Measurements from ENCODE around the gene ALKAL2.

ALKAL2 gene

GRCh38 chr2:246489-247144, 41.3 kb downstream of the ALKAL2 start:
- in situ Hi-C loops (cut with HindIII; ENCODE audit: low pct_unique_long_range_greater_than_20kb, low sequenced_read_pairs) = no loop called here
- TF ChIP-seq JUND (IDR thresholded peaks at IDR 0.05; ENCODE audit: low read depth) = no peak
- peak in 1 of 2 experiments; percentile 70 for DNase-seq (ENCODE audit: low read depth in 1 of 2, low spot score in 1 of 2)

- in situ Hi-C loops (cut with HindIII; ENCODE audit: low pct_unique_long_range_greater_than_20kb, low sequenced_read_pairs) = no loop called here
- no peak for TF ChIP-seq JUND (IDR thresholded peaks at IDR 0.05; ENCODE audit: low read depth)
- no peak for DNase-seq (ENCODE audit: low read depth in 1 of 2, low spot score in 1 of 2)
Measured at GRCh38 chr2:244547-244946, 43.3 kb downstream of the ALKAL2 start.

- TF ChIP-seq JUND (IDR thresholded peaks at IDR 0.05; ENCODE audit: low read depth) = no peak
- no peak for DNase-seq (ENCODE audit: low read depth in 1 of 2, low spot score in 1 of 2)
- in situ Hi-C loops (cut with HindIII; ENCODE audit: low pct_unique_long_range_greater_than_20kb, low sequenced_read_pairs) = no loop called here
Measured at GRCh38 chr2:238869-239268, 49.0 kb downstream of the ALKAL2 start.

- in situ Hi-C loops (cut with HindIII; ENCODE audit: low pct_unique_long_range_greater_than_20kb, low sequenced_read_pairs) = no loop called here
- no peak for TF ChIP-seq JUND (IDR thresholded peaks at IDR 0.05; ENCODE audit: low read depth)
- DNase-seq (ENCODE audit: low read depth in 1 of 2, low spot score in 1 of 2) = no peak
Measured at GRCh38 chr2:238431-238830, 49.5 kb downstream of the ALKAL2 start.

- no peak for DNase-seq (ENCODE audit: low read depth in 1 of 2, low spot score in 1 of 2)
- in situ Hi-C loops (cut with HindIII; ENCODE audit: low pct_unique_long_range_greater_than_20kb, low sequenced_read_pairs) = no loop called here
- no peak for TF ChIP-seq JUND (IDR thresholded peaks at IDR 0.05; ENCODE audit: low read depth)
Measured at GRCh38 chr2:237878-238277, 50.0 kb downstream of the ALKAL2 start.

- in situ Hi-C loops (cut with HindIII; ENCODE audit: low pct_unique_long_range_greater_than_20kb, low sequenced_read_pairs) = no loop called here
- no peak for DNase-seq (ENCODE audit: low read depth in 1 of 2, low spot score in 1 of 2)
- no peak for TF ChIP-seq JUND (IDR thresholded peaks at IDR 0.05; ENCODE audit: low read depth)
Measured at GRCh38 chr2:236993-237539, 50.8 kb downstream of the ALKAL2 start.

GRCh38 chr2:234421-234820, 53.5 kb downstream of the ALKAL2 start:
- in situ Hi-C loops (cut with HindIII; ENCODE audit: low pct_unique_long_range_greater_than_20kb, low sequenced_read_pairs) = no loop called here
- no peak for TF ChIP-seq JUND (IDR thresholded peaks at IDR 0.05; ENCODE audit: low read depth)
- DNase-seq (ENCODE audit: low read depth in 1 of 2, low spot score in 1 of 2) = no peak

- no peak for TF ChIP-seq JUND (IDR thresholded peaks at IDR 0.05; ENCODE audit: low read depth)
- in situ Hi-C loops (cut with HindIII; ENCODE audit: low pct_unique_long_range_greater_than_20kb, low sequenced_read_pairs) = no loop called here
- no peak for DNase-seq (ENCODE audit: low read depth in 1 of 2, low spot score in 1 of 2)
Measured at GRCh38 chr2:233030-233429, 54.9 kb downstream of the ALKAL2 start.

GRCh38 chr2:231521-232185, 56.2 kb downstream of the ALKAL2 start:
- in situ Hi-C loops (cut with HindIII; ENCODE audit: low pct_unique_long_range_greater_than_20kb, low sequenced_read_pairs) = no loop called here
- DNase-seq (ENCODE audit: low read depth in 1 of 2, low spot score in 1 of 2) = no peak
- no peak for TF ChIP-seq JUND (IDR thresholded peaks at IDR 0.05; ENCODE audit: low read depth)
